ENCODE results near the gene TUBAL3.
"Not testable (repeated sequence)": the region's sequence is repeated elsewhere in the genome, so short reads cannot be mapped to it uniquely, and the experiment has no call there.

Gene TUBAL3

DNA sequence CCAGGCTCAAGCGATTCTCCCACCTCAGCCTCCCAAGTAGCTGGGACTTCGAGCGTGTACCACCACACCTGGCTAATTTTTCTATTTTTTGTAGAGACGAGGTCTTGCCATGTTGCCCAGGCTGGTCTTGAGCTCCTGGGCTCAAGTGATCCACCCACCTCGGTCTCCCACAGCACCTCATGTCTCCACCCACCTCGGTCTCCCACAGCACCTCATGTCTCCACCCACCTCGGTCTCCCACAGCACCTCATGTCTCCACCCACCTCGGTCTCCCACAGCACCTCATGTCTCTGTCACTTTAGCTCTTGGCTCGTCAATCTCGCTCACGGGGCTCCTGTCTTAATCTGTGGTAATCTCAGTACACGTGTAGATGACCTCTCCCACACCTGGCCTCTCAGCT lies 24.2 kb downstream of the TUBAL3 start:
- CTCF ChIA-PET, result interaction anchor here (0.6 to 1.7 kb wide), 3 partner anchors 97 to 566 kb away, joined by 3 to 7 read pairs (median 4); no protein-coding TSS in a partner anchor
- POLR2A ChIA-PET, result not testable (repeated sequence)

DNA sequence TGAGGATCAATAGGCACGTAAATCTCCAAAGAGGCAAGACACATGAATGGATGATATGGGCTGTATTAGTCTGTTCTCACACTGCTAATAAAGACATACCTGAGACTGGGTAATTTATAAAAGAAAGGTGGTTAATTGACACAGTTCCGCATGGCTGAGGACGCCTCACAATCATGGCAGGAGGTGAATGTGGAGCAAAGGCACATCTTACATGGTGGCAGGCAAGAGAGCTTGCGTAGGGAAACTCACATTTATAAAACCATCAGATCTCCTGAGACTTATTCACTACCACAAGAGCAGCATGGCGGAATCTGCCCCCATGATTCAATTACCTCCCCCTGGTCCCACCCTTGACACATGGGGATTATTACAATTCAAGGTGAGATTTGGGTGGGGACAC lies 25.4 kb downstream of the TUBAL3 start:
- H3K36me3 ChIP-seq (ENCODE audit: control insufficient read depth in 2 of 2, insufficient read depth in 1 of 2, low read length in 2 of 2); H3K4me3 ChIP-seq (ENCODE audit: low read depth, low read length); H3K9me3 ChIP-seq (ENCODE audit: control insufficient read depth, insufficient read depth, low read depth, low read length); H3K4me1 ChIP-seq (ENCODE audit: control insufficient read depth, insufficient read depth, low read length); H3K27ac ChIP-seq (ENCODE audit: extremely low read depth, low read depth, low read length): not testable (repeated sequence)
- ChIA-PET POLR2A (interaction anchor here (0.6 kb wide), 1 partner anchor 26 kb away, joined by 3 read pairs; no protein-coding TSS in a partner anchor), CTCF (interaction anchor here (0.7 to 1.7 kb wide), 2 partner anchors 530 to 563 kb away, joined by 3 to 7 read pairs; no protein-coding TSS in a partner anchor)

More for the DNA sequence above, 24.2 kb downstream of the TUBAL3 start:
- not testable (repeated sequence) for H3K27ac ChIP-seq (ENCODE audit: extremely low read depth, low read depth, low read length); H3K9me3 ChIP-seq (ENCODE audit: control insufficient read depth, insufficient read depth, low read depth, low read length); H3K36me3 ChIP-seq (ENCODE audit: control insufficient read depth in 2 of 2, insufficient read depth in 1 of 2, low read length in 2 of 2); H3K4me3 ChIP-seq (ENCODE audit: low read depth, low read length); H3K4me1 ChIP-seq (ENCODE audit: control insufficient read depth, insufficient read depth, low read length)
- peak; percentile 89 for TF ChIP-seq EGR2 (tag by site-specific recombination; IDR thresholded peaks at IDR 0.05; ENCODE audit: low read depth)
- TF ChIP-seq ZFHX2 (tag by site-specific recombination; conservative IDR thresholded peaks at IDR 0.05), result peak; percentile 87

DNA sequence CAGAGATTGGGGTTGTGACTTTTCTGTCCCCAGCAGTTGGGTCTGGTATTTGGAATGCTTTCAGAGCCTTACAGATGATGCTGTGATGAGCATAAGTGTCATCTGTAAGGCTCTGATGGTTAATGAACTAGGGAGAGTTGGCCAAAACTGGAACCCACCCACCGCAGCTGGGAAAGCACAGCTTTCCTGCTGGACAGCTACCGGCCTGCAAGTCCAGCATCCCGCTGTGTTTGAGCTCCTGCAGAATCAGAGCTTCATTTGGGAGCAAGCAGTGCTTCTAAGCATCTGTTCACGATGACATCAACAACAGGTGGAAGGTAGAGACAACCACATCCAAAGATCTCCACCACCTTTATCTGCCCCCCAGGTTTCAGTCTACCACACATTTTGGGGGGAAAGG lies 28.2 kb downstream of the TUBAL3 start:
- Histone ChIP-seq H3K4me3 (ENCODE audit: low read depth, low read length) (no peak overlapping the region), H3K9me3 (ENCODE audit: control insufficient read depth, insufficient read depth, low read depth, low read length) (no peaks in the 10 kb centered on the region), H3K36me3 (ENCODE audit: control insufficient read depth in 2 of 2, insufficient read depth in 1 of 2, low read length in 2 of 2) (no peaks in the 10 kb centered on the region), H3K27ac (ENCODE audit: extremely low read depth, low read depth, low read length) (no peak overlapping the region), H3K4me1 (ENCODE audit: control insufficient read depth, insufficient read depth, low read length) (no peaks in the 10 kb centered on the region)
- POLR2A ChIA-PET, result no interaction called here
- TF ChIP-seq RBAK (tag by site-specific recombination; IDR thresholded peaks at IDR 0.05), result no peak
- TF ChIP-seq ZNF610 (tag by site-specific recombination; IDR thresholded peaks at IDR 0.05; ENCODE audit: borderline replicate concordance), result no peak
- TF ChIP-seq, protein P1, sequence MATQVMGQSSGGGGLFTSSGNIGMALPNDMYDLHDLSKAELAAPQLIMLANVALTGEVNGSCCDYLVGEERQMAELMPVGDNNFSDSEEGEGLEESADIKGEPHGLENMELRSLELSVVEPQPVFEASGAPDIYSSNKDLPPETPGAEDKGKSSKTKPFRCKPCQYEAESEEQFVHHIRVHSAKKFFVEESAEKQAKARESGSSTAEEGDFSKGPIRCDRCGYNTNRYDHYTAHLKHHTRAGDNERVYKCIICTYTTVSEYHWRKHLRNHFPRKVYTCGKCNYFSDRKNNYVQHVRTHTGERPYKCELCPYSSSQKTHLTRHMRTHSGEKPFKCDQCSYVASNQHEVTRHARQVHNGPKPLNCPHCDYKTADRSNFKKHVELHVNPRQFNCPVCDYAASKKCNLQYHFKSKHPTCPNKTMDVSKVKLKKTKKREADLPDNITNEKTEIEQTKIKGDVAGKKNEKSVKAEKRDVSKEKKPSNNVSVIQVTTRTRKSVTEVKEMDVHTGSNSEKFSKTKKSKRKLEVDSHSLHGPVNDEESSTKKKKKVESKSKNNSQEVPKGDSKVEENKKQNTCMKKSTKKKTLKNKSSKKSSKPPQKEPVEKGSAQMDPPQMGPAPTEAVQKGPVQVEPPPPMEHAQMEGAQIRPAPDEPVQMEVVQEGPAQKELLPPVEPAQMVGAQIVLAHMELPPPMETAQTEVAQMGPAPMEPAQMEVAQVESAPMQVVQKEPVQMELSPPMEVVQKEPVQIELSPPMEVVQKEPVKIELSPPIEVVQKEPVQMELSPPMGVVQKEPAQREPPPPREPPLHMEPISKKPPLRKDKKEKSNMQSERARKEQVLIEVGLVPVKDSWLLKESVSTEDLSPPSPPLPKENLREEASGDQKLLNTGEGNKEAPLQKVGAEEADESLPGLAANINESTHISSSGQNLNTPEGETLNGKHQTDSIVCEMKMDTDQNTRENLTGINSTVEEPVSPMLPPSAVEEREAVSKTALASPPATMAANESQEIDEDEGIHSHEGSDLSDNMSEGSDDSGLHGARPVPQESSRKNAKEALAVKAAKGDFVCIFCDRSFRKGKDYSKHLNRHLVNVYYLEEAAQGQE (tag by site-specific recombination; IDR thresholded peaks at IDR 0.05), result peak; percentile 86
- peak; percentile 40; the same call in 1 of the 2 replicates for TF ChIP-seq SCRT2 (tag by site-specific recombination; IDR thresholded peaks at IDR 0.05)
- TF ChIP-seq, protein P2, sequence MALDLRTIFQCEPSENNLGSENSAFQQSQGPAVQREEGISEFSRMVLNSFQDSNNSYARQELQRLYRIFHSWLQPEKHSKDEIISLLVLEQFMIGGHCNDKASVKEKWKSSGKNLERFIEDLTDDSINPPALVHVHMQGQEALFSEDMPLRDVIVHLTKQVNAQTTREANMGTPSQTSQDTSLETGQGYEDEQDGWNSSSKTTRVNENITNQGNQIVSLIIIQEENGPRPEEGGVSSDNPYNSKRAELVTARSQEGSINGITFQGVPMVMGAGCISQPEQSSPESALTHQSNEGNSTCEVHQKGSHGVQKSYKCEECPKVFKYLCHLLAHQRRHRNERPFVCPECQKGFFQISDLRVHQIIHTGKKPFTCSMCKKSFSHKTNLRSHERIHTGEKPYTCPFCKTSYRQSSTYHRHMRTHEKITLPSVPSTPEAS (tag by site-specific recombination; IDR thresholded peaks at IDR 0.05), result no peak
- no peak for TF ChIP-seq ZNF768 (tag by site-specific recombination; IDR thresholded peaks at IDR 0.05)
- CTCF ChIA-PET, result interaction anchor here (0.6 to 1.3 kb wide), 2 partner anchors 527 to 1969 kb away, joined by 3 read pairs; no protein-coding TSS in a partner anchor

DNA sequence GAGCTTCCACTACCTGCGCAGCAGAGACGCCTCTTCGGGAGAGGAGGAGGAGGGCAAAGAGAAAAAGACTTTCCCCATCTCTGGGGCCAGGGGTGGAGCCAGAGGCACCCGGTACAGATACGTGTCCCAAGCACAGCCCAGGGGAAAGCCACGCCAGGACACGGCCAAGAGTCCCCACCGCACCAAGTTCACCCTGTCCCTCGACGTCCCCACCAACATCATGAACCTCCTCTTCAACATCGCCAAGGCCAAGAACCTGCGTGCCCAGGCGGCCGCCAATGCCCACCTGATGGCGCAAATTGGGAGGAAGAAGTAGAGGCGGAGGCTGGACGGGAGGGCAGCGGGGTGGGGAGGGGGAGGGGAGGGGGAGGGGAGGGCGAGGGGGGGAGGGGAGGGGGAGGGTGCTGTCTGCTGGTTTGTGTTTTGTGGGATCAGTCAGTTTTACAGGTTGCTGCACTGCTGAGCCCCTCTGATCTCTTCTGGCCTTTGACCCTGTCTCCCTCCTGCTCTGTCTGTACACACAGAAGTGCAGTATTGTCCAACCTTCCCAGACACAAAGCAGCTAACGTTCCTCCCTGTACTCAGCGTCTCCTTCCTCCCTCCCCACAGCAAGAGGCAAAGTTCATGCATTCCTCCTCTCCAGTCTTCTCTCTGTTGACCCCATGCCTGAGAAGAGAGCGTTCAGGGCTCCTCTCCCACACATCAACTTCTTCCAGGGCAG lies 30.6 kb downstream of the TUBAL3 start:
- Histone ChIP-seq H3K36me3 (ENCODE audit: control insufficient read depth in 2 of 2, insufficient read depth in 1 of 2, low read length in 2 of 2) (no peaks in the 10 kb centered on the region), H3K9me3 (ENCODE audit: control insufficient read depth, insufficient read depth, low read depth, low read length) (no peaks in the 10 kb centered on the region), H3K27ac (ENCODE audit: extremely low read depth, low read depth, low read length) (no peak overlapping the region), H3K4me1 (ENCODE audit: control insufficient read depth, insufficient read depth, low read length) (no peaks in the 10 kb centered on the region), H3K4me3 (ENCODE audit: low read depth, low read length) (no peak overlapping the region)
- POLR2A ChIA-PET, result no interaction called here
- TF ChIP-seq ZNF221 (tag by site-specific recombination; IDR thresholded peaks at IDR 0.05; ENCODE audit: borderline replicate concordance) (no peak), ZNF394 (tag by site-specific recombination; IDR thresholded peaks at IDR 0.05; ENCODE audit: borderline replicate concordance) (no peak), YY1 (tag by site-specific recombination; IDR thresholded peaks at IDR 0.05) (no peak), ZBTB1 (tag by site-specific recombination; IDR thresholded peaks at IDR 0.05) (no peak), ZSCAN16 (tag by site-specific recombination; IDR thresholded peaks at IDR 0.05) (no peak), ZNF768 (tag by site-specific recombination; IDR thresholded peaks at IDR 0.05) (no peak), PRDM1 (tag by site-specific recombination; IDR thresholded peaks at IDR 0.05) (no peak), ZIC2 (tag by site-specific recombination; IDR thresholded peaks at IDR 0.05) (no peak), ZNF433 (tag by site-specific recombination; IDR thresholded peaks at IDR 0.05; ENCODE audit: low read depth) (no peak), ZNF843 (tag by site-specific recombination; IDR thresholded peaks at IDR 0.05) (no peak)
- TF ChIP-seq, protein P3, sequence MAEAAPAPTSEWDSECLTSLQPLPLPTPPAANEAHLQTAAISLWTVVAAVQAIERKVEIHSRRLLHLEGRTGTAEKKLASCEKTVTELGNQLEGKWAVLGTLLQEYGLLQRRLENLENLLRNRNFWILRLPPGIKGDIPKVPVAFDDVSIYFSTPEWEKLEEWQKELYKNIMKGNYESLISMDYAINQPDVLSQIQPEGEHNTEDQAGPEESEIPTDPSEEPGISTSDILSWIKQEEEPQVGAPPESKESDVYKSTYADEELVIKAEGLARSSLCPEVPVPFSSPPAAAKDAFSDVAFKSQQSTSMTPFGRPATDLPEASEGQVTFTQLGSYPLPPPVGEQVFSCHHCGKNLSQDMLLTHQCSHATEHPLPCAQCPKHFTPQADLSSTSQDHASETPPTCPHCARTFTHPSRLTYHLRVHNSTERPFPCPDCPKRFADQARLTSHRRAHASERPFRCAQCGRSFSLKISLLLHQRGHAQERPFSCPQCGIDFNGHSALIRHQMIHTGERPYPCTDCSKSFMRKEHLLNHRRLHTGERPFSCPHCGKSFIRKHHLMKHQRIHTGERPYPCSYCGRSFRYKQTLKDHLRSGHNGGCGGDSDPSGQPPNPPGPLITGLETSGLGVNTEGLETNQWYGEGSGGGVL (tag by site-specific recombination; IDR thresholded peaks at IDR 0.05), result no peak
- CTCF ChIA-PET, result interaction anchor here (0.5 kb wide), 1 partner anchor 157 kb away, joined by 3 read pairs; no protein-coding TSS in a partner anchor
